GM19452 (cell line): ENCODE data around the gene ENG.
"Not testable (repeated sequence)": the region's sequence is repeated elsewhere in the genome, so short reads cannot be mapped to it uniquely, and the experiment has no call there.

Source experiments
- ATAC-seq: cut with Tn5 transposase; IDR thresholded peaks from one replicate; pipeline ENCODE4 v1.9.1; 2021; ENCODE audit not compliant: unreplicated experiment

ENG gene

DNA sequence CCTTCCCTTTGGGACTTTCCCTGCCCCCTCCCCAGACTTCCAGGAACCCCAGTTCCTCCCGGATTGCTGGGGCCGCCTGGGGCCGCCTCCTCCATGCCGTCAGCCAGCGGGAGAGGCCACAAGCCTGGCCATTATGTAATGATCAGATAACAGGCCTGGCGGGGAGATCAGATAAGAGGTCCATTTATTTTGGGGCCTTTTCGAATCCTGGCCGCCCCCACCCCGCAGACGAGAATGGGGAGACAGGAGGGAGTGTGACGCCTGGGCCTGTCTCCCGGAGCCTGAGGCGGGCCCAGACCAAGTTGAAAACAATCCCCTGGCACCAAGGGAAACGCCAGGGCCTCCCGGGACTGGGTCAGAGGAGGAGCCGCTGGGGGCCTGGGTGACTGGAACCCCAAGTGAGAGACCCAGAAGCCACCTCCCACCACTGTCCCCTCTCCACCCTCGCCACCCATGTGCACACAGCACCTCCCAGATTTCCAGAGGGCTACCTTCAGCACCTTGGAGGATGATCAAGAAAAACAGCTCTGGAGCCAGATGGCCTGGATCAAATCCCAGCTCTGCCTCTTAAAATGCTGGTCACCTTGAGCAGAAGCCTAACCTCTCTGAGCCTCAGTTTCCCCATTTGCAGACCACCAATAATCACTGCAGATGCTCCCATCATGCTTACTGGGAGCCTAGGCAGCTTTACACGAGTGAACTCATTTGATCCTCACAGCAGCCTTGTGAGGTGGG is 7.8 kb downstream of the ENG start:
- ATAC-seq = no peak

- ATAC-seq = not testable (repeated sequence)
Measured at GRCh38 chr9:127845619-127846018, 8.8 kb downstream of the ENG start.

DNA sequence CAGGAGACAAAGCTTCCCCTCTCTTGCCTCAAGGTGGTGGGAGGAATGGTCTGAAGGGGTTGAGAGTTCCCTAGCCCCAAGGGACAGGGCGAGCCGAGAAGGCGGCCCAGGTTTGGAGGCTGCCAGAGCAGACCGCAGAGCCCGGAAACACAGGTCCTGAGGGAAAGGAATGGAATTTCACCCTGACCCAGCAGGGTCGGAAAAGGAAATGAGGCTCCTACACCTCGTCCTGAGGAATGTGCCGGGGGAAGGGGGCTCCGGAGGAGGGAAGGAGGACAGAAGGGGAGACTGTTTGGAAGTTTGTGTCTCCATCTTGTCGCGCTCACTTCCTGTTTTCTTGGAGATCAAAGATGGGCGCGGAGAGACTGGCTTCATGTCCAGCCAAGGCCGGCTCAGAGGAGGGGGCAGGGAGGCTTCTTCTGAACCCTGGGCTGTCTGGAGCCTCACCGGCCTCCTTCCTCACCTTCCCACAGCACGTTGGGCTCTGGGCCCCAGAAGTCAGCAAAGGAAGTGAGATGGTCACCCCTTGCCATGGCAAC is 9.6 kb downstream of the ENG start:
- ATAC-seq = no peak

- ATAC-seq = no peak
Measured at GRCh38 chr9:127841087-127841835, 13.2 kb downstream of the ENG start.

- ATAC-seq = no peak
Measured at GRCh38 chr9:127838375-127839078, 15.9 kb downstream of the ENG start.

- no peak for ATAC-seq
Measured at GRCh38 chr9:127837346-127837745, 17.1 kb downstream of the ENG start.

DNA sequence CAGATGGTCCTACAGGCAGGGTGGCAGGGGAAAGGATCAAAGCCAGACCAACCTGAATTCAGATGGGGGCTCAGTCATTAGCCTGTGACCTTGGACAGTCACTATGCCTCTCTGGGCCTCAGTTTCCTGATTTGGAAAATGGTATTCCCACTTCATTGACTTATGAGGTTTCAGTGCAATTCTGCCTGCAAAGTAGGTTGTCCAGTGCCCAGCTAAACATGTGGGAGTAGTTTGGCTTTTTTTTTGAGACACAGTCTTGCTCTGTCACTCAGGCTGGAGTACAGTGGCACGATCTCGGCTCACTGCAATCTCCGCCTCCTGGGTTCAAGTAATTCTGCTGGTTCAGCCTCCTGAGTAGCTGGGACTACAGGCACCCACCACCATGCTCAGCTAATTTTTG is 17.9 kb downstream of the ENG start:
- ATAC-seq = not testable (repeated sequence)

DNA sequence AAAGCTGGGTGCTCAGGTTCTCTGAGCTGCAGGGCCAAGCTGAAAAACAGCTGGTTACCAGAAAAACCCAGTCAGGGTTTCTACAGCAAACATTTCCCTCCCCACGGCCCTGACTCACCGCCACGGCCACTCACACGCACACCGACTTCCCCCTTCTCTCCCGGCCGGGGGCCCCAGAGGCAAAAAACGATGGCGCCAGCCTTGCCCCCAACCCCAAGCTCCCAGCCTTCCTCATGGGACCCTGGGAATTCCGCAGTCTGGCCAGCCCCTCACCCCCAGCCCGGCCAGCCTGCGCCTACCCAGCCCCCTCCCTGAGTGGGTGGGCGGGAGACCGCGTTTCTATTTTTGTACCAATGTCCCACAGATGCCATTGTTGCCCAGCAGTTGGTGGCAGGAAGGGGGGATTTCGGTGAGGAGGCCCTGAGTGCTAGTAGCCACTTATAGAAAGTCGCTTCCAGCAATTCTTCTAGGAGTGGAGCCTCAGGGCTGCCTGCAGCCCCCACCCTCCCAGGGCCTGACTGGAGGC is 18.4 kb downstream of the ENG start:
- ATAC-seq = no peak

DNA sequence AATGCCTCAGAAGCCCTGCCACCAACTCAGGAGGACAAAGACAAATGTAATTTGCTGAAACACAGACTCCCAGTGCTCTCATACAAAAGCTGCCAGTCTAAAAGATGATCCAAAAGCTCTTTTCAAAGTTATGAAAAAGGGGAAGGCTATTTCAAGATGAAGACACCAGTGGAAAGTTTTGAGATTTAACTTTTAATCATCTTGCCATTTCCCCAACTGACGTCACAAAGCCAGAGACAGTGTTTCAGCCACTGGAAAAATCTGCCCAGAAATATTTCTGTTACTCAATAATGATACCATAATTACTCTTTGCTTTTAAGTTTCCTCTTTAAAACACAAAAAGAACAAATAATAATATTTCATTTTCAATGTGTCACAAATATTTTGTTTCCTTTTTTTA is 20.9 kb downstream of the ENG start:
- no peak for ATAC-seq

- ATAC-seq = no peak
Measured at GRCh38 chr9:127832248-127832647, 22.2 kb downstream of the ENG start.

GRCh38 chr9:127829205-127829906 is 25.1 kb downstream of the ENG start:
- no peak for ATAC-seq

DNA sequence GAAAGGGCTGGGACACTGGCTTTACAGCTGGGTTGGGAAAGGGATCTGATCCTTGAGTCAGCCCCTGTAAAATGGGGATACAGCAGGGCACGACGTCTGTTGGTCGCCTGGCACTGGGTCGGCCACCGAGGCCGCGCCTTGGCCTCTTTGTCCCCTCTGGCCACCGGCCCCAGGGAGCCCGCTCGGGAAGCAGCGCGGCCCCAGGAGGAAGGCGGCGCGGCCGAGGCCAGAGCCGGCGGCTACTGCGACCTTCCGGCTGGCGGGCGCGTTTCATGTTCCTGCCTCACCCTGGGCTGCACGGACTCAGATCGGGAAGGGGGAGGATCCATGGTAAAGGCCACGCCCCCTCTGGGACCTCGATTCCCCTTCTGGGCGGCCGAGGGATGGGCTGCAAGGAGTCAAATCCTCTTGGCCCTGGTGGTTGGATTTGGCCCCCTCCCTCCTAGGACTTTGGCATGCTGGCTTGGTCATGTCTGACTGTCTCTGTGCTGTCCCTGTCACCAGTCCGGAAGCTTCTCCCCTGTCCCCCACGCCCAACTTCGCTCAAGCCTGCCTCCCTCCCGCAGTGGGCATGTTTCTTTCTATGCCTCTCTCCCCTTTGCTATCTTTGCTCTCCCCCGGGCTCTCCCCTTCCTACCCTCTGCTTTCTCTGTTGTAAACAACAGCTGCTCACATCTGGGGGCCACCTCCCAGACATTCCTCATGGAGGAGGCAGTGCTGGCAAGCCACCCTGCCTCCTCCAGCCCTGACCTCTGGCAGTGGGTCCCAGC is 26.0 kb downstream of the ENG start:
- ATAC-seq = no peak

DNA sequence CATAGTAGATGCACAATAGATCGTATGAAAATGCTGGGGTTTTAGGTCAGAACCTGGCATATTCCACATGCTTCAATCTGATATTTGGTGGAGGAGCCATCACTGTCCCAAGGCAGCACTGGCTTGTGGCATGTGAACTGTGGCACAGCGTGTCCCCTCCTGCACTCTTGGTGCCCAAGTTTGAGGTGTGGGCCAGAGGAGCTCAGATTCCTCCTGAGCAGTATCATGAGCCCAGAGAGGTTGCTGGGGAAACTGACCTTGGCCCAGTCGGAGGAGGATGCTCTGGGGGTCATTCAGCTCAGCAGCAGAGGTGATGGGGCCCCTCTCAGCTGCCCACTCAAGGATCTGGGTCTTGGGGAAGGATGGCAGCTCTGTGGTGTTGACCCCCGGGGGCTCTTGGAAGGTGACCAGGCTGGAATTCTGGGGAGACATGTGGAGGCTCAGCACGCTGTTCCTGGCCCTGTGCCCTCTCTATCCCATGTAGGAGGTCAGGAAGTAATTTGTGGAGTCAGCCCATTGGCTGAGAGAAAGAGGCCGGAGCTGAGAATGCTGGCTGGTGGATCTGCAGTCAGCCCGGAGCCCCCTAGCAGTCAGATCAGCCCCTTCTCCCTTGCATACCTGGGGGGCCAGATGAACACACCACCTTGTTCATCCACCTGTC is 28.1 kb downstream of the ENG start:
- no peak for ATAC-seq

DNA sequence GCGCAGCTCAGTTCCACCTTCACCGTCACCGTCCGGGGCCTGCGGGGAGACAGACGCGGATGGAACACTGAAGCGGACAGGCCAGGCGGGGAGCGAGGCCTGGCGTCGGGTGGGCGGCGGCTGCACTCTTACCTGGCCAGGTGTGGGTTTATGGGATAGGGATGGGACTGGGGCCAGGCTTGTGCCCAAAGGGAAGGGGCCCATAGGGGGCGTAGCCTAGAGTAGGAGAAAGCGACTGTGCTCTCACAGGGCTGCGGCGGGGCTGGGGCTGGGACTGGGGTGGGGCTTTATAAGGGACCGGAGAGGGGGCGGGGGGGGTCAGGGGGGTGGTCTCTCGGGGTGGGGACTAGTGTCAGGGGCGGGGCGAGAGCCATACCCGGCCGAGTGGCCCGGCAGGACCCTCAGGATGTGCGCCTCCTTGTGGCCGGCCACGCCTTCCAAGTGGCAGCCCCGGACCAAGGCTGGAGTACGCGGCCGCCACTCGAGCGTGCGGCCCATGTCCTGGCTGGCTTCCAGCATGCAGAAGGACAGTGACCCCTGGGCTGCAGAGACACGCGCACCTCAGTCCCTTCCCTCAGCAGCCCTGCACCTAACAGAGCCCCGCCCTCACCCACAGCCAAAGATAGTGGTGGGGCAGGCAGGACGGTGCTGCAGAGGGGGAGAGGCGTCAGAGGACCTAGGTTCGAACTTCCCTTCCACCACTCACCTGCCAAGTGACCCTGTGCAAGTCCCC is 29.0 kb downstream of the ENG start:
- ATAC-seq = no peak

- no peak for ATAC-seq
Measured at GRCh38 chr9:127822108-127822507, 32.4 kb downstream of the ENG start.

GRCh38 chr9:127818574-127818973 is 35.9 kb downstream of the ENG start:
- ATAC-seq = no peak

- no peak for ATAC-seq
Measured at GRCh38 chr9:127817881-127818434, 36.5 kb downstream of the ENG start.

DNA sequence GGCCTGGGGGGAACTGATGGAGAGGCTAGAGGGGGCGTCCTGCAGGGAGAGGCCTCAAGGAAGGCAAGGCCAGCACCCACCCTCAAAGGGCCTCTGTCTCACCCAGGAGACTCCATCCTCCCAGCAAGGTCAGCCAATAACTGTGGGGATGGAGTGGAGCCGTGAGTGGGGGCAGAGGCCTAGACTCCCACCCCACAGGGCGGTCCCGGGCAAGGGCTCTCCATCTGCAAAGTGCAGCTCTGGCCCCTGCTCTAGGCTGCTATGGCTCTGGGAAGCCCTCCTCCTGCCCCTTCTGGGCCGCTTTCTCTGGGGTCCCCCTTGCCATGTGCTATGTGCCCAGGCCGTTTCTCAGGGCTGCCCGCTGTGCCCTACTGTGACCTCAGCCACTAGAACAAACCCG is 37.7 kb downstream of the ENG start:
- no peak for ATAC-seq

GRCh38 chr9:127816362-127816725 is 38.1 kb downstream of the ENG start:
- ATAC-seq = no peak
